ENCODE data around the gene EIF5A. TPM values are rescaled to one million over a fixed set of nuclear protein-coding genes. Genes with fewer than 3 reads are reported as not detected.

EIF5A gene
- total and polyA plus RNA-seq, 8 donors: 213 to 622 (median 264) TPM

- peaks cover 0 to 43% of the 10 kb centered on the region in 2 donors for H3K36me3 ChIP-seq
- no peaks in the 10 kb centered on the region for H3K9me3 ChIP-seq
- no peak overlapping the region for H3K27ac ChIP-seq
- H3K27me3 ChIP-seq: no peaks in the 10 kb centered on the region
- intact Hi-C loops (cut with DNase I): no loop called here
- DNase-seq (no peak), ATAC-seq (no peak)
- peaks cover 3 to 28% of the 10 kb centered on the region in 2 donors for H3K4me1 ChIP-seq
- no peak for TF ChIP-seq CTCF (IDR thresholded peaks at IDR 0.05)
- no peak overlapping the region for H3K4me3 ChIP-seq
Measured at GRCh38 chr17:7327501-7327900, 20.1 kb downstream of the EIF5A start.

- Histone ChIP-seq H3K9me3 (no peaks in the 10 kb centered on the region), H3K4me3 (peak overlapping the region in 1 of 2 donors; percentile 95), H3K27ac (no peak overlapping the region), H3K36me3 (peaks cover 0 to 38% of the 10 kb centered on the region in 2 donors), H3K4me1 (peaks cover 3 to 28% of the 10 kb centered on the region in 2 donors), H3K27me3 (no peaks in the 10 kb centered on the region)
- ATAC-seq: no peak
- DNase-seq: no peak
- intact Hi-C loops (cut with DNase I): no loop called here
- TF ChIP-seq CTCF (IDR thresholded peaks at IDR 0.05): no peak
Measured at GRCh38 chr17:7328009-7328408, 20.6 kb downstream of the EIF5A start.

GRCh38 chr17:7328840-7329373, 21.5 kb downstream of the EIF5A start, which contains the start of gene NEURL4:
TSS of gene NEURL4 (minus strand) at chr17:7329335. CDS start at chr17:7329312, 23 bp downstream.
- Histone ChIP-seq H3K27me3 (peaks cover 0 to 7% of the 10 kb centered on the region in 2 donors), H3K9me3 (no peaks in the 10 kb centered on the region), H3K36me3 (peaks cover 0 to 29% of the 10 kb centered on the region in 2 donors), H3K4me1 (peaks cover 3 to 28% of the 10 kb centered on the region in 2 donors), H3K27ac (peak within 1 kb of the TSS; percentile 90 to 93), H3K4me3 (peak within 1 kb of the TSS; percentile 88 to 95)
- no peak for TF ChIP-seq CTCF (IDR thresholded peaks at IDR 0.05)
- no peak for DNase-seq
- no peak for ATAC-seq
- intact Hi-C loops (cut with DNase I): no loop called here

- peaks cover 3 to 28% of the 10 kb centered on the region in 2 donors for H3K4me1 ChIP-seq
- H3K36me3 ChIP-seq: peaks cover 0 to 25% of the 10 kb centered on the region in 2 donors
- H3K27me3 ChIP-seq: peaks cover 0 to 8% of the 10 kb centered on the region in 2 donors
- ATAC-seq (peak; percentile 92), DNase-seq (peak; percentile 97 to 99 (median 98))
- TF ChIP-seq CTCF (IDR thresholded peaks at IDR 0.05): no peak
- peak overlapping the region; percentile 88 to 95 for H3K4me3 ChIP-seq
- intact Hi-C loops (cut with DNase I): no loop called here
- H3K9me3 ChIP-seq: no peaks in the 10 kb centered on the region
- H3K27ac ChIP-seq: peak overlapping the region; percentile 90 to 93
Measured at GRCh38 chr17:7329374-7329996, 22.1 kb downstream of the EIF5A start.

- Histone ChIP-seq H3K9me3 (no peaks in the 10 kb centered on the region), H3K4me1 (peaks cover 3 to 28% of the 10 kb centered on the region in 2 donors), H3K36me3 (peaks cover 0 to 19% of the 10 kb centered on the region in 2 donors), H3K27me3 (peaks cover 0 to 8% of the 10 kb centered on the region in 2 donors), H3K27ac (peak overlapping the region; percentile 90 to 93), H3K4me3 (peak overlapping the region; percentile 88 to 95)
- no peak for TF ChIP-seq CTCF (IDR thresholded peaks at IDR 0.05)
- ATAC-seq (peak; percentile 77), DNase-seq (peak in 3 of 4 donors; percentile 80 to 93 (median 86))
- intact Hi-C loops (cut with DNase I): no loop called here
Measured at GRCh38 chr17:7329997-7330637, 22.7 kb downstream of the EIF5A start.

Data from left lung (tissue), 10 donors.